PC-9 (cell line): ENCODE measurements around the gene RAB6C.
"Not testable (repeated sequence)": the region's sequence is repeated elsewhere in the genome, so short reads cannot be mapped to it uniquely, and the experiment has no call there.

Source experiments
- CTCF ChIP-seq: fragments of 200-600 bp; sonication (generic); conservative IDR thresholded peaks from 2 replicates; pipeline ENCODE4 v1.6.1; 2017; ENCODE audit warnings: mixed run types, antibody characterized with exemption, mild to moderate bottlenecking, moderate library complexity
- EZH2 ChIP-seq: fragments of 200-600 bp; sonication (generic); IDR thresholded peaks from 2 replicates; pipeline ENCODE4 v1.8.0; 2017; ENCODE audit warnings: antibody characterized with exemption, low read depth

- TF ChIP-seq CTCF, EZH2: not testable (repeated sequence)
Measured at GRCh38 chr2:129943456-129943855, 36.0 kb upstream of the RAB6C start.
